ENCODE results near the gene GRK6.

GRCh38 chr5:177432839-177433657 lies 6.6 kb downstream of the GRK6 start:
- TF ChIP-seq CTCF (conservative IDR thresholded peaks at IDR 0.05 in 1 of 2, IDR thresholded peaks at IDR 0.05 in 1 of 2; ENCODE audit: extremely low read depth in 1 of 2, insufficient read depth in 1 of 2, low read depth in 1 of 2, low read length in 2 of 2) (no peak), EZH2 (IDR thresholded peaks at IDR 0.05; ENCODE audit: borderline replicate concordance, low read length) (no peak)

All from mammary epithelial cell (primary cell).